ENCODE results near the gene NET1.

DNA sequence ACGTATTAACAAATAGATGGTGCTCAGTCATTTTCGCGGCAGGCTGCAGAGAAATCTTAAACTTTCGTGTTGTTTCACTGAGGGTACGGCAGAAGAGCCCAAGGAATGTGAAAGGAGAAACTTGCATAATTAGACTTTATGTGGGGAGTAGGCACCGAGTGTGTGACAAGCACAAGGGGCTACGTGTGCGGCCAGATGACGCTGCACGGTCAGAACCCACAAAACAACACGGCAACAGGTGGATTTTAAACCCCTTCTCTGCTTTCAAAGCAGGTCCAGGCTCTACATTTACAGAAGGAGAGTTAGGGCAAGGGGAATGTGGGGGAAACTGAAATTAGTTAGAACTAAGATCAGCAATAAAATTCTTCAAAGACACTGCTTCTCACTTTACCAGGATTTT is 48.0 kb upstream of the NET1 start:
- TF ChIP-seq, protein P1, sequence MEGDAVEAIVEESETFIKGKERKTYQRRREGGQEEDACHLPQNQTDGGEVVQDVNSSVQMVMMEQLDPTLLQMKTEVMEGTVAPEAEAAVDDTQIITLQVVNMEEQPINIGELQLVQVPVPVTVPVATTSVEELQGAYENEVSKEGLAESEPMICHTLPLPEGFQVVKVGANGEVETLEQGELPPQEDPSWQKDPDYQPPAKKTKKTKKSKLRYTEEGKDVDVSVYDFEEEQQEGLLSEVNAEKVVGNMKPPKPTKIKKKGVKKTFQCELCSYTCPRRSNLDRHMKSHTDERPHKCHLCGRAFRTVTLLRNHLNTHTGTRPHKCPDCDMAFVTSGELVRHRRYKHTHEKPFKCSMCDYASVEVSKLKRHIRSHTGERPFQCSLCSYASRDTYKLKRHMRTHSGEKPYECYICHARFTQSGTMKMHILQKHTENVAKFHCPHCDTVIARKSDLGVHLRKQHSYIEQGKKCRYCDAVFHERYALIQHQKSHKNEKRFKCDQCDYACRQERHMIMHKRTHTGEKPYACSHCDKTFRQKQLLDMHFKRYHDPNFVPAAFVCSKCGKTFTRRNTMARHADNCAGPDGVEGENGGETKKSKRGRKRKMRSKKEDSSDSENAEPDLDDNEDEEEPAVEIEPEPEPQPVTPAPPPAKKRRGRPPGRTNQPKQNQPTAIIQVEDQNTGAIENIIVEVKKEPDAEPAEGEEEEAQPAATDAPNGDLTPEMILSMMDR (conservative IDR thresholded peaks at IDR 0.05; ENCODE audit: low read length) = no peak
- TF ChIP-seq EZH2phosphoT487 (IDR thresholded peaks at IDR 0.05; ENCODE audit: borderline replicate concordance, low read depth, low read length) = no peak

All from OCI-LY7 (cell line).